Ovary (tissue), 3 donors: ENCODE measurements around the gene SIRT6.

Experiments used
- CTCF ChIP-seq, 3 donors: fragments of 450-650 bp in 2 of 3; fragments of 200-600 bp in 1 of 3; IDR thresholded peaks; one replicate each; pipeline versions ENCODE4 v1.5.1 to v1.8.0; 2016 to 2022; ENCODE audit warnings: antibody characterized with exemption in 3 of 3, mild to moderate bottlenecking in 1 of 3
- POLR2A ChIP-seq: fragments of 450-650 bp; IDR thresholded peaks from one replicate; pipeline ENCODE4 v1.6.1; 2017; ENCODE audit warnings: antibody characterized with exemption, mild to moderate bottlenecking, moderate library complexity
- donor health status: DM: no; HTN: no; CAD: no.

DNA sequence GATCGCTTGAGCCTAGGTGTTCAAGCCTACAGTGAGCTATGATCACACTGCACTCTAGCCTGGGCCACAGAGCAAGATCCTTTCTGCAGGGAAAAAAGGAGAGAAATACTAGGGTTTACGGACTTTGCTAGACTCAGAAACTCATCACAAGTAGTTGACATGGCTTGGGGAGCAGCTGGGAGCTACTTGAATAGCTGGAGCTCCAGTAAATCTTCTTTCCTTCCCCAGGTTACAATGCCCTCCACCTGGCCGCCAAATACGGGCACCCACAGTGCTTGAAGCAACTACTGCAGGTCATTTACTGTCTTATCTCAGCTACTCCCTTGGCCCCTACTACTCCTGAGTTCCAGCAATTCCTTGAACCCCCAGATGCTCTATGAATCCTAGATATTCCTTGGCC is 19.4 kb upstream of the SIRT6 start:
- TF ChIP-seq CTCF (IDR thresholded peaks at IDR 0.05) (no peak), POLR2A (no peak)
